ENCODE data around the gene TRPM8.
"Not testable (repeated sequence)": the region's sequence is repeated elsewhere in the genome, so short reads cannot be mapped to it uniquely, and the experiment has no call there.

The TRPM8 gene

GRCh38 chr2:233938676-233939370, 21.6 kb downstream of the TRPM8 start:
- no peak for DNase-seq

GRCh38 chr2:233940376-233941276, 23.5 kb downstream of the TRPM8 start:
- no peak for DNase-seq

- DNase-seq: no peak
Observed at GRCh38 chr2:233942731-233943130, 25.6 kb downstream of the TRPM8 start.

GRCh38 chr2:233944269-233944668, 27.1 kb downstream of the TRPM8 start:
- no peak for DNase-seq

GRCh38 chr2:233944722-233945121, 27.5 kb downstream of the TRPM8 start:
- DNase-seq: no peak

- DNase-seq: no peak
Observed at GRCh38 chr2:233945146-233945545, 28.0 kb downstream of the TRPM8 start.

- no peak for DNase-seq
Observed at GRCh38 chr2:233950078-233950825, 33.1 kb downstream of the TRPM8 start.

GRCh38 chr2:233952335-233952734, 35.2 kb downstream of the TRPM8 start:
- no peak for DNase-seq

- DNase-seq: no peak
Observed at GRCh38 chr2:233953087-233953801, 36.1 kb downstream of the TRPM8 start.

GRCh38 chr2:233960203-233960602, 43.0 kb downstream of the TRPM8 start:
- DNase-seq: no peak

GRCh38 chr2:233961905-233962304, 44.7 kb downstream of the TRPM8 start:
- no peak for DNase-seq

GRCh38 chr2:233964581-233964980, 47.4 kb downstream of the TRPM8 start:
- no peak for DNase-seq

- DNase-seq: no peak
Observed at GRCh38 chr2:233965032-233965603, 47.9 kb downstream of the TRPM8 start.

GRCh38 chr2:233965646-233966045, 48.5 kb downstream of the TRPM8 start:
- DNase-seq: not testable (repeated sequence)

- DNase-seq: no peak
Observed at GRCh38 chr2:233966388-233966787, 49.2 kb downstream of the TRPM8 start.

- DNase-seq: no peak
Observed at GRCh38 chr2:233967164-233967563, 50.0 kb downstream of the TRPM8 start.

GRCh38 chr2:233968556-233968955, 51.4 kb downstream of the TRPM8 start:
- DNase-seq: no peak

GRCh38 chr2:233972460-233972859, 55.3 kb downstream of the TRPM8 start:
- DNase-seq: not testable (repeated sequence)

- DNase-seq: no peak
Observed at GRCh38 chr2:233972941-233973575, 55.9 kb downstream of the TRPM8 start.

GRCh38 chr2:233973786-233974185, 56.6 kb downstream of the TRPM8 start:
- no peak for DNase-seq

- DNase-seq: peak; percentile 11
Observed at GRCh38 chr2:233974530-233975071, 57.4 kb downstream of the TRPM8 start.

- no peak for DNase-seq
Observed at GRCh38 chr2:233976087-233976486, 58.9 kb downstream of the TRPM8 start.

Data from CD4-positive, alpha-beta T cell treated with Interleukin-4 for 4 hours (primary cell).